GM03348 (cell line): ENCODE results near the gene PRM2.

Experiments
- DNase-seq: peaks from one replicate; pipeline ENCODE4 v3.0.0; 2012; ENCODE audit warnings: low spot score

PRM2 gene, protein sequence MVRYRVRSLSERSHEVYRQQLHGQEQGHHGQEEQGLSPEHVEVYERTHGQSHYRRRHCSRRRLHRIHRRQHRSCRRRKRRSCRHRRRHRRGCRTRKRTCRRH

DNA sequence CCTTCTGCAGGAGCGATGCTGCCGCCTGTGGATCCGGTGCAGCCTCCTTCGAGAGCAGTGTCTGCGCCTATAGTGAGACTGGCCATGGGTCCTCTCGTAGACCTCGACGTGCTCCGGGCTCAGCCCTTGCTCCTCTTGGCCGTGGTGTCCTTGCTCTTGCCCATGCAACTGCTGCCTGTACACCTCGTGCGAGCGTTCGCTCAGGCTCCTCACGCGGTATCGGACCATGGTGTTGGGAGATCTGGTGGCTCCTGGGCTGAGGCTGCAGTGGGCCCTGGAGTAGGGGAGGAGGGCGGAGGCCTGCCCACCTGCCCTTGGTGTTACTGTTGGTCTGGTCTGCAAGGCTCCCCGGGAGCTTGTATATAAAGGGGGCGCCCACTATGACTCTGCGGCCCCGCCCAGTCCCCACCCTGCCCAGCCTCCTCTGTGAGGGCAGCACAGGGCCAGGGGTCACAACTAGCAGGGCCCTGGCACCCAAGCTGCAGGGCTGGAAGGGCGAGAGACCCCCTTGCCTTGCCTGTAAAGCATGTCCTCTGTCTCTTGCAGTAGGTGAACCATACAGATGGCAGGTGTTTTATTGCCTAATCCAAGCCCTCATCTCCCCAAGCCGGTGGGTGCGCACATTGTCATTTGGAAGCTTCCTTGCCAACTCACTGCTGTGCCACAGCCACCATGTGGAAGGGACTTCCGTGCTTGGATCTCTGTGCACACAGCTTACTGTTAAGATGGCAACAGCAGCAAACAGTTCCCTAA, at the start of gene PRM2:
Gene PRM2 (minus strand): TSS at position 338 of the 753 bp plus-strand sequence. CDS start 110 bp downstream, at position 228.
- no peak for DNase-seq

DNA sequence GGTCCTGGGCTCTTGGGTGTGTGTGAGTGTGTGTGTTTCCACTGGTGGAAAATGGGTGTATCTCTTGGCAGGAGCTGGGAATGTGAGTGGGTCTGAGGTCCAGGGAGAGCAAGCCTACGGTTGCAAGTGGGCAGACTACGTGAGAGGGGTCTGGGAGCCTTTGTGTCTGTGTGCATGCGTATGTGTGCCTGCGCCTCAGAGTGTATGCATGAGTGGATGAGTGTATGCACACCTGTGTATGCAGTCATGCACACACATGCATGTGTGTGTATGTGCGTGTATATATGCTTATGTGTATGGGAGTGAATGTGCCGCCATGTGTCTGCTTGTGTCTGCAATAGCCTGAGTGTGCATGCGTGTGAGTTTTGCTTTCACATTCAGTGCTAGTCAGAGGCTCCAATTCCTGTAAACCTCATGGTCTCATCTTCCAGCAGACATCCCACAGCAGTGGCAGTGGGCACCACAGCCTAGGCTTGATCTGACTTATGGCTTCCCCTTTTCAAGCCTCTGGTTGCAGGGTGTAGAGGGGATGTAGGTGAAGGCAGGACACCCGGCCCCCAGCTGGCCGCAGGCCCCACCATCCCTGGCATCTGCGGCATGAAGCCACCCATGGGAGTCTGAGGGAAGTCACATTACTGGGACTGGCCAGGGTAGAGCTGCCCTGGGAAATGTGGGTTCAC, 49.3 kb upstream of the PRM2 start:
- no peak for DNase-seq

DNA sequence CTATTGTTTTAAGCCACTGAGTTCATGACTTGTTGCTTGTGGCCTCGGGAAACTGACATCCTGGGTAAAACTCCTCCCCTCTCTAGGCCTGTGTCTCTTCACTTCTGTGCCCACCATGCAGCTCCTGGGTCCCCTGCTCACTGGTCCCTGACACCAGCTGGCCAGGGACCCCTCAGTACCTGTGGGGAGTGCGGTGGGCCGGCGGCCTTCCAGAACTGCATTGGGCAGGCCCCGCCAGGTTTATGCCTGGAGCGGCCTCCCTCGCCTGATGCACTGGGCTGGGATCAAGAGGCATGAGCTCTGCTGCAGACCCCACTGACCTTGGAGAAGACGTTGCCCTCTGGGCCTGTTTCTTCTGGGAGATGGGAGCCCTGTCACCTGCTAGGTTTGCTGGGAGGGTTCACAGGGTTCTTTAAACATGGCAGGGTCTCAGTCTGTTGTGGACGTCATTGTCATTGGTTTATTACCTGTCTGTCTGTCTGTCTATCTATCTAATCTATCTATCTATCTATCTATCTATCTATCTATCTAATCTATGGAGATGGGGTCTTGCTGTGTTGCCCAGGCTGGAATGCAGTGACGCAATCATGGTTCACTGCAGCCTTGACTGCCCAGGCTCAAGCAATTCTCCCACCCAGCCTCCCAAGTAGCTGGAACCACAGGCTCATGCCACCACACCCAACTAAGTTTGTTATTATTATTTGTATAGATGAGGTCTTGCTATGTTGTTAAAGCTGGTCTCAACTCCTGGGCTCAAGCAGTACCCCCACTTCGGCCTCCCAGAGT, 47.5 kb upstream of the PRM2 start:
- no peak for DNase-seq

DNA sequence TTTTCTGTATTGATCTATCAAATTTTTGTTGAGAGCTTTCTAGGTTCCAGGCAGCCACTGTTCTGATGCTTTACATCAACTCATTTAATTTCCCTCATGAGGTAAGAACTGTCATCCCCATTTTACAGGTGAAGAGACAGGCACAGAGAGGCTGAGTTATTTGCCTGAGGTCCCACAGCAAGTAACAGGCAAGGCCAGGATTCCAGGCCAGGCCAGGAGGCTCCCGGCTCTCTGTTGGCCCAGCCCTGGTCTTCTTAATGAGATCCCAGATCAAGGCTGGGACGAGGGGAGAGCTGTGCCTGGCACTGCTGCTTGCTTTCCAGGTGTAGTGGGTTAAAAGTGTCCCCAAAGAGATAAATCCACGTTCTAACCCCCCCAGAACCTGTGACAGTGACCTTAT, 46.5 kb upstream of the PRM2 start:
- no peak for DNase-seq

DNA sequence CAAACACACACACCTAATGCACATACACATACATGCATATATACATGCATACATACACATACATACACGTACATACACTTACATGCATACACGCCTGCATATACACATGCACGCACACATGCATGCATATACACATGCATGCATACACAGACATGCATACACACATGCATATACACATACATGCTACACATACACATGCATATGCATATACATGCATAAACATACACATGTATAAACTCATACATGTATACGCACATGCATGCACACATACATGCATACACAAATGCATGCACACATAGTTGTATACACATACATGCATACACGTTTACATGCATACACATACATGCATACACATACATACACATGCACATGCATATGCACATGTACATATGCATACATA, 45.4 kb upstream of the PRM2 start:
- DNase-seq: no peak

DNA sequence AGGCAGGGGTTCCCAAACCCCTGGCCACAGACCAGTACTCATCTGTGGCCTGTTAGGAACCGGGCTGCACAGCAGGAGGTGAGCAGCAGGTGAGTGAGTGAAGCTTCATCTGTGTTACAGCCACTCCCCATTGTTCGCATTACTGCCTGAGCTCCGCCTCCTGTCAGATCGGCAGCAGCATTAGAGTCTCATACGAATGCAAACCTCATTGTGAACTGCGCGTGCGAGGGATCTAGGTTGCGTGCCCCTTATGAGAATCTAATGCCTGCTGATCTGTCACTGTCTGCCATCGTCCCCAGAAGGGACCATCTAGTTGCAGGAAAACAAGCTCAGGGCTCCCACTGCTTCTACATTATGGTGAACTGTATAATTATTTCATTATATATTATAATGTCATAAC, 43.9 kb upstream of the PRM2 start:
- no peak for DNase-seq

DNA sequence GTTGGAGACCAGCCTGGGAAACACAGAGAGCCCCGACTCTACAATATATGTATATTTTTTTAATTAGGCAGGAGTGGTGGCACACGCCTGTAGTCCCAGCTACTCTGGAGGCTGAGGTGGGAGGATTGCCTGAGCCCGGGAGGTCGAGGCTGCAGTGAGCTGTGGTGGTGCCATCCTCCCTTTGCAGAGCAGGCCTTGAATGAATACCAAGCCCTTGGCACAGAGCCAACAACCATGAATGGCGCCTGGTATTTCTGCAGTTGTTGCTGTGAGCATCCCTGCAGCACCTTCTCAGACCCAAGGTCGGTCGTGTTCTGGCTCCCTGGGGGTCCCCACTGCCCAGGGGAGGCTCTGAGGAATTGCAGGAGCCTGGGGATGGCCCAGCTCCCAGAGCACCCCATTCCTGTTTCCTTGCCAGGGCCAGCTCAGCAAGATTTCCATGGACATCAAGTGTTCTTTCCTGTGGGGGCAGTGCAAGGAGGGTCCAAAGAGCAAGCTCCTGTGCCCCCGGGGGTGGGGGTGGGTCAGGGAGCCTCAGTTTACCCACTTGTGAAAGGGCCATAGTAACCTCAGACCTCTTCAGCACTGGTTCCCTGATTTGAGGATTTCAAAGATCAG, 43.4 kb upstream of the PRM2 start:
- peak; percentile 31 for DNase-seq

DNA sequence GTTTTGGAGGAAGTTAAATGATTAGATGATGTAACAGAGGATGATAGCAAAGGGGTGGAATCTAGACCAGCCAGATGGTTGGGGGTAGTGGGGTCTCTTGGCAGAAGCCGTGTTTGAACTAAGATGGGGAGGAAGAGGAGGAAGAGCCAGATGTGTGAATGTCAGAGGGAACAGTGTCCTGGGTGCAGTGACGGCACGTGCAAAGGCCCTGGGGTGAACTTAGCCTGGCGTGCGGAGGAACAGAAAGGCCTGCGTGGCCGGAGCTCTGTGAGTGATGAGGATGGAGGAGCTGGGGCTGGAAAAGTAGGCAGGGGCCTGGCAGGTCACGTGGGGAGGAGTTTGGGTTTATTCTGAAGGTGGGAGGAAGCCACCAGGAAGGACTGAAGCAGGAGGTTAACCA, 42.5 kb upstream of the PRM2 start:
- no peak for DNase-seq

DNA sequence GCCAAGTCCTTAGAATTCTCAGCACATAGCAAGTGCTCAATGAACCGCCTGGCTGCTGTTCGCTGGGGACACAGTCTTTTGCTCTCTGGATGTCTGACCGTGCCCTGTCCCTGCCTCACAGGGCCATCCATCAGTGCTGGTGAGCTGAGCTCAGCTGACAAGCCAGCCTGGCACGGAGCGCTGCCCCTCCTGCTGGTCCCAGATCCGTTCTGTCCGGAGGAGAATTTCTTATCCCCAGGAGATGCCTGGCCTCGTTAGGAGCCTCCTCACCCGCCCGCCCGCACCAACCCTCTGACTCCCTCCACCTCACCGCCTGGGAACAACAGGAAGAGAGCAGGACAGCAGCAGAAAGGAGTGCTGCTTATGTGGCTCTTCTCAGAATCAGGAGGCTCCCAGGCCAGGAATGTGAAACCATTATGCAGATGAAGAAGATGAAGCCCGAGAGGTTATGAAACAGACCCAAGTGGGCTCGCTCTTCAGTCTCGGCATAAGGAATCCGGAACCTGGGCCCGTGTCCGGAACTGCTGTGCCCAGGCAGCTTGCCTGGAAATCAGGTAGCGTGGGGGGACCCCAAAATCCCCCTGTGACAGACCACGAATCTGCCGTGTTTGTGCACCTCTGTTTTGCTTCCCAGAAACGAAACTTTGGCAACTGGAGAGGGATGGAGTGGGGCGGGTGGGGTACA, 40.2 kb upstream of the PRM2 start:
- no peak for DNase-seq

DNA sequence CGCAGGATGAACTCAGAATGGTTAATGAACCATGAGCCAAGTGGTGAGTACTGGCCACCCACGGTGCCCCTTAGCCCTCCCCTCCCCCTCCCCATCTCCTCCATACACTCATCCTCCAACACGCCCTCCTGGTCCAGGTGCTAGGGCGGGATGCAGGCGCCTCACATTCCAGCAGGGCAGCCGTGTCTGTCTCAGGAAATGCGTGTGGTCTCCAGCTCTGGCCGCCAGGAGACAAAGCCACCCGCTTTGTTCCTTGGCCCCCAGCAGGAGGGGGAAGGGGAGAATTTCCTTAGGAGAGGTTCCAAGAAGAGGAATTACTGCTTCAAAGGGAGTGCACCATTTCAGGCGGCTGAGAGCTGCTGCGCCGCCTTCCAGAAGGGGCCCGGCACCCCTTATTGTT, 39.2 kb upstream of the PRM2 start:
- no peak for DNase-seq

DNA sequence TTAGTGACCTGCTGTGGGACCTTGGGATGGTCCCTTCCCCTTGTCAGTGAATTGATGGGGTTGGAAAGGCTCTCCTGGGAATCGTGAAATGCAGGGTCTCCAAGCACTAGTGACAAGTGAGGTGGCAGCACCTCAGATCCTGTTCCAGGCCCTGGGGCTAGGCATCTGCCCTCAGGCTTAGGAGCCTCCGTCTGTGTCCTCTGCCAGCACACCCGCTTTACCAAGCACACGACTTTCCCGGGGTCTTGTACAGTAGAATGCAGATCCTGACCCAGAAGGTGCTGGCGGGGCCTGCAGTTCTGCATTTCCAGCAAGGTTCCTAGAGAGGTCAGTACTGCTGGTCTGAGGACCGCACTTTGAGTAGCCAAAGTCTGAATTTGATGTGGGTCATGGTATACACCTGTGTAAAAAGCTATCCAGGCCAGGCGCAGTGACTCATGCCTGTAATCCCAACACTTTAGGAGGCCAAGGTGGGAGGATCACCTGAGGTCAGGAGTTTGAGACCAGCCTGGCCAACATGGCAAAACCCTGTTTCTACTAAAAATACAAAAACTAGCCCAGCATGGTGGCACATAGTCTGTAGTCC, 38.1 kb upstream of the PRM2 start:
- DNase-seq: no peak

DNA sequence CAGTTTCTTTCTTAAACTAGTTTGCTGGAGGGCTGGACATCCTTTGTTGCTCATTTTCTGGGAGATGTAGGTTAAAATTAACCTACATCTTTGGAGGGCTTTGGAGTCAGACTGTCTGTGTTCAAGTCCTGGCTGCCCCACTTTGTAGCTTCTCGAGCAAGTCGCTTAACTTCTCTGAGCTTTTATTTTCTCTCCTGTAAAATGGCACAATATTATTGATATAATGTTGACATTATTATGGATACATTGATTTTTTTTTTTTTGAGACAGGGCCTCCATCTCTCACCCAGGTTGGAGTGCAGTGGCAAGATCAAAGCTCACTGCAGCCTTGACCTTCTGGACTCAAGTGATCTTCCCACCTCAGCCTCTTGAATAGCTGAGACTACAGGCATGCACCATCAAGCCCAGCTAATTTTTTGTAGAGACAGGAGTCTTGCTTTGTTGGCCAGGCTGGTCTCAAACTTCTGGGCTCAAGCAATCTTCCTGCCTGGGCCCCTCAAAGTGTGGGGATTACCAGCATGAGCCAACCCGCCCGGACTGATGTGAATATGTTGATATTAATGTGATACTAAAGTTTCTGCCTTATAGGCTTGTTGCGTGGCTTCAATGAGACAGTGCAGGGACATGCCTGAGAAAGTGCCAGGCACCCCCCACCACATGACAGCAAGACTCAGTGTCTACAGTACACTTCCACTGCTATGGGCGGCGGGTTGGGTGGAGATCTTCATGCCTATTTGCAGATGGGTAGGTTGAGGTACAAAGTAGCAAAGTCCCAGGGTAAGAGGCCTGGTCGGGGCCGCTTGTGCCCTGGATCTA, 37.4 kb upstream of the PRM2 start:
- no peak for DNase-seq

DNA sequence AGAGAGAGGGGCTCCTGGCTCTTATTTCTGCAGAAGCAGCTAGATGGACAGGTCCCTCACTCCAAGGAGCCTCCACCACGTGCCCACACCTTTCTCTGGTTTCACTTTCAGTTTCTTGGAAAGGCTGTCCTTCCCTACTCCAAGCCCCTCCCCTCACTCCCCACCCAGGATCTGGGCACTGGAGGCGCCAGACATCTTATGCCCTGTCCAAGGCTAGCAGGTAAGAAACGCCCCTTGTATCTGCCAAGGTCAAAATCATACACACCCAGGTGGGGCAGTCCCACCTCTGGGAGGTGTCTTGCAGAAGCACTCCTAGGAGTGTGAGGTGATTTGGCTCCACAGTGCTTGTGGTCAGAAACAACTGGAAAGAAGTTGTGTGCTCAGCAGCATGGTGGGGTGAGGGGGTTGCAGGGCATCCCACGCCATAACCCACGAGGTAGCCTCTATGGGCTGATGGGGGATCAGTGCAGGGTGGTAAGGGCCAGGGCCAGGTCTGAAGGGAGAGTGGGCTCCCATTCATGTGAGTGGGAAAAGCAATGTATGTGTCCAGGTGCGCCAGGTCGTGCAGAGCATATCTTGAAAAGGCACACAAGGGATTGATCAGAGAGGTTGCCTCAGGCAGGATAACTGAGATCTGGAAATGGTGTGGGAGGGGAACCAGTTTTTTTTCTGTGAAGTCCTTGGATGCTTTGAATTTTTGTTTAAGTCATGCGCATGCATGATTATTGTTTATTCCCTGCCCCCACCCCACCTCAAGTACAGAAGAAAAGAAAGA, 36.6 kb upstream of the PRM2 start:
- peak; percentile 35 for DNase-seq

DNA sequence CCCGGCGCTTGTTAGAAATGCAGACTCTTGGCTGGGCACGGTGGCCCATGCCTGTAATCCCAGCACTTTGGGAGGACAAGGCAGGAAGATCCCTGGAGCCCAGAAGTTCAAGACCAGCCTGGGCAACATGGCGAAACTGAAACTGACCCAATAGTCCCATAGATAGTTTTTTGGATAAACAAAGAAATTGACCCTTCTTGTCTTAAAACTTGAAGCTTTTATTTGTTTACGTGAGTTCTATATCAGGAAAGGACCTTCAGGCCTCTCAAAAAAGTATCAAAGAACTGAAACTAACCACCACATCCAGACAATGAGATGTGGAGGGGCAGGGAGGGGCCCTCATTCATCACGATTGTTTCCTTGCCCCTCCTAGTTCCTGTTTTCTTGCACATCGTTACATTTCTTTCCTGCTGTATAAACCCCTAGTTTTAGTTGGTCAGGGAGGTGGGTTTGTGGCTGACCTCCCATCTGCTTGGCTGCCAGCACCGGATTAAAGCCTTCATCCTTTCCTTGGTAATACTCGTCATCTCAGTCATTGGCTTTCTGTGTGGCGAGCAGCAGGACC, 34.8 kb upstream of the PRM2 start:
- no peak for DNase-seq

DNA sequence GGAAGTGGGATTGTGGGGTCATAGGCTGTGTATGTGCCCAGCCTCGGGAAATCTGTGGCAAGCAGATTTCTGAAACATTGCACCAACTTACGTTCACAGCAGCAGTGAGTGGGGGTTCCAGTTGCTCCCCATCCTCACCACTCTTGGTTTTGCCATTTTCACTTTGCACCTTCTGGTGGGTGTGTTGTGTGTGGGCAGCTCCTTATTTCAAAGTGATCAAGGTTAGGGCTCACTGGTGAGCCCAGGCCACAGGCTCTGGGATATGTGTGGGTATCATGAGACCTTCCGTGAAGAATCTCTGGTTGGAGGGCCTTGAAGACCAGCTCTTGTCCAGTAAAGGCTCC, 34.3 kb upstream of the PRM2 start:
- no peak for DNase-seq

DNA sequence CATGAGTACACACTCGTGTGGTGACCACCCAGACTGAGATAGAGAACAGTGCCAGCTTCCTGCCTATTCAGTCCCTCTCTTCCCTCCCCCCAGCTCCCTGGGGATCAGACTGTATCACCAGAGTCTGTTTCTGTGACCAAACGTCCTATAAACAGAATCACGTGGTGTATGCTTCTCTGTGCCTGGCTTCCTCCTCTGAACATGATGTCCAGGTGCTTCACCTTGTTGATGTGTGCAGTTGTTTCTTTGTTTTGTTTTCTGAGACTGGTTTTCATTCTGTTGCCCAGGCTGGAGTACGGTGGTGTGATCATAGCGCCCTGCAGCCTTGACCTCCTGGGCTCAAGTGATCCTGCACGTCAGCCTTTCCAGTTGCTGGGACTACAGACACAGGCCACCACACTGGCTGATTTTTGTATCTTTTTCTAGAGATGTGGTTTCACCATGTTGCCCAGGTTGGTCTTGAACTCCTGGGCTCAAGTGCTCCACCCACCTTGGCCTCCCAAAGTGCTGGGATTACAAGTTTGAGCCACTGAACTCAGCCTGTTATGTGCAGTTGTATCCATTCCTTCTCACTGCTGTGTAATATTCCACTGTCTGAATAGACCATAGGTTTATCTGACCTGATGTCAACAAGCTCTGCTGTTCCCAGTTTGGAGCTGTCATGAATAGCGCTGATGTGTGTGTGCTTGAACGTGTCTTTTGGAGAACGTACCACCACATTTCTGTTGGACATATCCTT, 33.8 kb upstream of the PRM2 start:
- DNase-seq: no peak

DNA sequence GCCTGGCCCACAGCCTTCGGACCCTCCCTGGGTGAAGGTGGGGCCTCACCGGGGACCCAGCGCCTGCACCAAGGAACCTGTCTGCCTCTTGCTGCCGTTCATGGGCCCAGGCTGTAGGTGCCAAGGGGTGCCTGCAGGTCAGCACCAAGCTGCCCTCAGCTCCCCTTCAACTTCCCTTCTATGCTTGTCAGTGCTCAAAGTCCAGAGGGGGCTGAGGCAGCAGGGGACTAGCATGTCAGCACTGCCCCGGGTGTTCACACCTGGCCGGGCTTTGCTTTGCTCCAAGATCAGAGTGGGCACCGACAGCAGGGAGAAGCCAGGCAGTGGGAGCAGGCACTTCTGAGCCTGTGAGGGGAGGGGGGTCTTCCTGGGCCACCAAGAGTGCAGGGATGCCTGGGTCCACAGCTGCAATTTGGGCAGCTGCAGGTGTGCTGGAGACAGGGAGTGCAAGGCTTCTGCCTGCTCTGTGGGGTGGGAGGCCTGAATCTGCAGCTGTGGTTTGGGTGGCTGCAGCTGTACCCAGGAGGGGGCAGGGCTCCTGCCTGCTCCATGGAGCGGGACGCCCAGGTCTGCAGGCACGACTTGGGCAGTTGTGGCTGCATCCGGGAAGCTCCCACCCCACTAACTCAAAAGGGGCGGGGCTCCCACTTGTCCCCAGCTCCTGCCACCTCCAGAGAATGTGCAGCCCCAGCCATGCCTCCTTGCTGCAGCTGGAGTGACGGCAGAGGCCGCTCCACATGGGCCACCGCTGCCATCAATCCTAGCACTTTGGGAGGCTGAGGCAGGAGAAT, 32.4 kb upstream of the PRM2 start:
- DNase-seq: no peak
